ENCODE data around the gene ERBB2. TPM values are rescaled to one million over a fixed set of nuclear protein-coding genes. Genes with fewer than 3 reads are reported as not detected.

Gene ERBB2
- total RNA-seq (ENCODE audit: unreplicated experiment): 14.5 TPM
- long read RNA-seq: 0 reads

GRCh38 chr17:39699818-39700147 is at the start of gene ERBB2:
Gene ERBB2 (plus strand): TSS chr17:39700064. CDS start chr17:39700239, 175 bp downstream.
- no peak within 1 kb of the TSS for H3K27ac Mint-ChIP-seq (ENCODE audit: unreplicated experiment)
- no peaks in the 10 kb centered on the region for H3K36me3 Mint-ChIP-seq (ENCODE audit: unreplicated experiment)
- peaks cover 7% of the 10 kb centered on the region for H3K27me3 Mint-ChIP-seq (ENCODE audit: unreplicated experiment)
- no peak for TF ChIP-seq CTCF (IDR thresholded peaks at IDR 0.05; ENCODE audit: partially characterized antibody, unreplicated experiment)
- H3K4me1 Mint-ChIP-seq (ENCODE audit: low read depth, unreplicated experiment): peaks cover 4% of the 10 kb centered on the region
- no peak for DNase-seq
- H3K4me3 Mint-ChIP-seq (ENCODE audit: unreplicated experiment): peak within 1 kb of the TSS; percentile 90
- H3K9me3 Mint-ChIP-seq (ENCODE audit: unreplicated experiment): peaks cover 5% of the 10 kb centered on the region

- Mint-ChIP-seq H3K27ac (ENCODE audit: unreplicated experiment) (no peak overlapping the region), H3K9me3 (ENCODE audit: unreplicated experiment) (peaks cover 3% of the 10 kb centered on the region), H3K4me1 (ENCODE audit: low read depth, unreplicated experiment) (peaks cover 2% of the 10 kb centered on the region), H3K27me3 (ENCODE audit: unreplicated experiment) (peaks cover 7% of the 10 kb centered on the region), H3K36me3 (ENCODE audit: unreplicated experiment) (no peaks in the 10 kb centered on the region), H3K4me3 (ENCODE audit: unreplicated experiment) (no peak overlapping the region)
- TF ChIP-seq CTCF (IDR thresholded peaks at IDR 0.05; ENCODE audit: partially characterized antibody, unreplicated experiment): no peak
- no peak for DNase-seq
Measured at GRCh38 chr17:39650121-39650579, 49.7 kb upstream of the ERBB2 start.

GRCh38 chr17:39651923-39652586 is 47.8 kb upstream of the ERBB2 start:
- H3K27ac Mint-ChIP-seq (ENCODE audit: unreplicated experiment): peak overlapping the region; percentile 17
- H3K4me1 Mint-ChIP-seq (ENCODE audit: low read depth, unreplicated experiment): peaks cover 2% of the 10 kb centered on the region
- no peak for DNase-seq
- peaks cover 12% of the 10 kb centered on the region for H3K27me3 Mint-ChIP-seq (ENCODE audit: unreplicated experiment)
- no peaks in the 10 kb centered on the region for H3K36me3 Mint-ChIP-seq (ENCODE audit: unreplicated experiment)
- TF ChIP-seq CTCF (IDR thresholded peaks at IDR 0.05; ENCODE audit: partially characterized antibody, unreplicated experiment): no peak
- H3K9me3 Mint-ChIP-seq (ENCODE audit: unreplicated experiment): peaks cover 5% of the 10 kb centered on the region
- no peak overlapping the region for H3K4me3 Mint-ChIP-seq (ENCODE audit: unreplicated experiment)

GRCh38 chr17:39652587-39653315 is 47.1 kb upstream of the ERBB2 start:
- Mint-ChIP-seq H3K27ac (ENCODE audit: unreplicated experiment) (peak overlapping the region; percentile 17), H3K9me3 (ENCODE audit: unreplicated experiment) (peaks cover 5% of the 10 kb centered on the region)

More at GRCh38 chr17:39652587-39653315, 47.1 kb upstream of the ERBB2 start:
- Mint-ChIP-seq H3K36me3 (ENCODE audit: unreplicated experiment) (no peaks in the 10 kb centered on the region), H3K4me3 (ENCODE audit: unreplicated experiment) (no peak overlapping the region), H3K4me1 (ENCODE audit: low read depth, unreplicated experiment) (peaks cover 2% of the 10 kb centered on the region), H3K27me3 (ENCODE audit: unreplicated experiment) (peaks cover 12% of the 10 kb centered on the region)
- no peak for TF ChIP-seq CTCF (IDR thresholded peaks at IDR 0.05; ENCODE audit: partially characterized antibody, unreplicated experiment)
- no peak for DNase-seq
